GM18505 (cell line): Measurements from ENCODE around the gene MTARC2.
"Not testable (repeated sequence)": the region's sequence is repeated elsewhere in the genome, so short reads cannot be mapped to it uniquely, and the experiment has no call there.

Experiments
- ATAC-seq: cut with Tn5 transposase; IDR thresholded peaks from one replicate; pipeline ENCODE4 v1.9.1; 2021; ENCODE audit not compliant: unreplicated experiment
- POLR2A ChIP-seq: IDR thresholded peaks from 4 replicates; pipeline ENCODE4 v1.6.1; 2011; ENCODE audit warnings: borderline replicate concordance; ENCODE audit not compliant: insufficient read depth, insufficient read length; ENCODE audit errors: extremely low read depth

The MTARC2 gene

DNA sequence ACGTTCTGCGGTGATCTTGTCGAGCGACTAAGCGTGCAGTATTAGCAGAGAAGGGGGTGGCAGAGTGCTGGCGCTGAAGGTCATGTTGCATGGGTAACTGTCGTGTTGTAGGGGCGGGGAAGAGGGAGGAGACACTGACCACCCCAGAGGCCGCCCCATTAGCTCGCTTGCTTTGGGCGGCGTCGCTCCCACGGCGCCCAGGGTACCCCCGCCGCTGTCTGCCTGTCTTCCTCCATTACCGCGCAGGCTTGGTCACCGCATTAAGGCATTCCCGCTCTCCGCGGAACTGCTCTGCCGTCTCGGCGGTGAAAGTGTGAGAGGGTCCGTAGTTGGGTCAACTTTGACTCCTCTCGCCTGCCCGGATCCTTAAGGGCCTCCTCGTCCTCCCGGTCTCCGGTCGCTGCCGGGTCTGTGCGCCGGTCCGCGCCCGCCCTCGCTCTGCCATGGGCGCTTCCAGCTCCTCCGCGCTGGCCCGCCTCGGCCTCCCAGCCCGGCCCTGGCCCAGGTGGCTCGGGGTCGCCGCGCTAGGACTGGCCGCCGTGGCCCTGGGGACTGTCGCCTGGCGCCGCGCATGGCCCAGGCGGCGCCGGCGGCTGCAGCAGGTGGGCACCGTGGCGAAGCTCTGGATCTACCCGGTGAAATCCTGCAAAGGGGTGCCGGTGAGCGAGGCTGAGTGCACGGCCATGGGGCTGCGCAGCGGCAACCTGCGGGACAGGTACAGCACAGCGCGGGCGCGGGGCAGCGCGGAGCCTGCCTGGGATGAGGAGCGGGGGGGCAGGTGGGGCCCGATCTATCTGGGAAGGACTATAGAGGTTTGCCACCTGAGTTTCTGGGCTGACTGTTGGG is at the start of gene MTARC2:
TSS of gene MTARC2 (plus strand) at position 234 of the 846 bp plus-strand sequence. CDS start at position 444, 210 bp downstream.
- peak; percentile 43 for TF ChIP-seq POLR2A
- peak; percentile 83 for ATAC-seq

DNA sequence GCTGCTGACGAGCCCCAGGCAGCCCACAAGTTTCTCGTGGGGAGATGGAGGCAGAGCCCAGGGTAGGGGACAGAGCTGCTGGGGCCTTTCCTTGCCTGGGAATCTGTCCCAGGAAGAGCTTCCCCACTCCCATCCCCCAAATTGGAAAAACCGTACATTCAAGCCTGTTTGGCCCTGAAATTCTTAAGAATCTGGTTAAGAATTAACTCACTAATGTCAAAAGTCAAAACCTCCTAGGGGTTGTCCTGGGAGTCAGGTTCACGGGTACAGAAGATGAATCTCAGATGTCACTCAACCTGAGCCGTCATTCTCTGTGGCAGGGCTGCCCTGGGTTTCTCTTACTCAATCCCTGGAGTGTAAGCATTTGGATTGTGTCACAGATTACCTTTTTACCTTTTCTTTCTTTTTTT is 49.5 kb upstream of the MTARC2 start:
- TF ChIP-seq POLR2A = no peak
- ATAC-seq = no peak

DNA sequence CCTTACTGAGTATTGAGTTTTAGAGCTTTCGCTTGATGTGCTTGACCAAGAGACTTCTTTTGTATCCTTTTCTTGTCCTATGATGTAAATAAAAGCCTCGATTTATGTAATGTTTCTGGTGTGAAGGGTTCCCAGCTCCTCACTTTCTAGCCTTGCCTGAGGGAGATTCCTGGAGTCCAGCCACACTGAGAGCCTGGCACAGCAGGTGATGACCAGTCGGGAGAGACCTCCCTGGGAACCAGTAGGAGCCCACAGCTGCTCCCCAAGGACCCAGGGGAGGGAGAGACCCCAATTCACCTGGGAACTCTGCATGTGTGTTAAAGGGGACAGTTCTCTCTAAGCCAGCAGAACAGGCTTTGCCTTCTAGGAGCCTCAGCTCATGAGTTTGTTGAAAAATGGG is 49.1 kb upstream of the MTARC2 start:
- no peak for TF ChIP-seq POLR2A
- ATAC-seq = no peak

- no peak for TF ChIP-seq POLR2A
- no peak for ATAC-seq
Observed at GRCh38 chr1:220700556-220701179, 47.5 kb upstream of the MTARC2 start.

DNA sequence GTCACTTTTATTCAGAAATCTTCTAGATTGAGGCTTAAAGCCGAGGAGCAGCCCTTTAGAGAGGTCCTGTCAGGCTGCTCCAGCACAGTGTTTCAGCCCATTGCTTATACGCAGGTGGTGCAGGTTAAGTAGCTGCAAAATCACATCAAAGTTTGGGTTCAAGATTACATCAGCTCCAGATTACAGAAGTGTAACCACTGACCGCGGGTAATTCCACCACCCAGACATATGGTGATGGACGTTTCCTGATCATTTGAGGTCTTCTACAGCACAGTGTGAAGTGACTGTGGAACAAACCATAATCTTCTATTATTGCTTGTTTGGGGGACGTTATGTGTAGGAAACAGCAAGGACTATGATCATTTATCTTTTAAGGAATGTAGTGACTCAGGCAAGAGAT is 46.1 kb upstream of the MTARC2 start:
- ATAC-seq = no peak
- TF ChIP-seq POLR2A = no peak

DNA sequence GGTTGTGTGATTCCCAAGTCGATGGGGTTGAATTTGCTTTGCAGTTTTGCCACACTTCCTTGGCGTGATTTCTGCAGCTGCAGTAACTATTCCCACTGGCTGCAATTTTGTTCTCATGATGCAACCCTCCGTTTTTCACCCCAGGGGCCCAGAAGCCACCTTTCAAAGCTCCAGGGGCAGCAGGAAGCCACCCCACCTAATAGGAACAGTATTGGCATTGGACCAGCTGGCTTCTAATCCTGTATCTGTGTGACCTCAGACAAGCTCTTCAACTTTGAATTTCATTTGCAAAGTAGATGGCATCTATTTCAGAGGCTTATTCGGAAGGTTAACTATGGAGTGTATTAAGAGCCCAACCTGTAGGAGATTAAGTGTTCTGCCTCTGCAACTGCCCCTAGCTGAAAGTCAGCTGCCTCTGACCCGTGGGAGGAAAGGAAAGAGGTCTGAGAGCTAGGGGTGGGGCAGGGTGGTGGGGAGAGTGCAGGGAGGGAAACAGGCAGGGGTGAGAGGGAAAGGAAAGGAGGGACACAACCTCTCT is 45.3 kb upstream of the MTARC2 start:
- ATAC-seq = no peak
- TF ChIP-seq POLR2A = no peak

GRCh38 chr1:220703305-220703704 is 44.8 kb upstream of the MTARC2 start:
- TF ChIP-seq POLR2A = no peak
- ATAC-seq = no peak

GRCh38 chr1:220705782-220706181 is 42.3 kb upstream of the MTARC2 start:
- ATAC-seq = no peak
- no peak for TF ChIP-seq POLR2A

DNA sequence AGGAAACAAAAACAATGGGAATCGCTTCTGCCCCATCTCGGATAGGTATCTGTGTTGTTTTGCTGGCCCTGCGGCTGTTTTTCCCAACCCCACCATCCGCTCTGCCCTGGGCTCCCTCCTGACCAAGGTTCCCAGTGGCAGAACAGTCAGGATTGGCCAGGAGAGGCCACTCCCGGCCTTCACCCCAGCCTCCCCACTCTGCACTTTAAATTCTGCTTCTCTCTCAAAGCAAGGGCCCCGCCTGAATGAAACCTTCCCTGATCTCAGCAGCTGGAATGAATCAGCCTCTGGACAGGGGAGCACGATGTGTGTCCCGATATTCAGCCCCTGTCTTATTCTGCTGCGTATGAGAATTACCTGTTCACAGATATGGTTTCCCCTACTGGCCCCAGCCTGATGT is 41.6 kb upstream of the MTARC2 start:
- no peak for TF ChIP-seq POLR2A
- ATAC-seq = no peak

- ATAC-seq = no peak
- TF ChIP-seq POLR2A = no peak
Observed at GRCh38 chr1:220707160-220707559, 41.0 kb upstream of the MTARC2 start.

- no peak for ATAC-seq
- TF ChIP-seq POLR2A = no peak
Observed at GRCh38 chr1:220708244-220708643, 39.9 kb upstream of the MTARC2 start.

- no peak for TF ChIP-seq POLR2A
- no peak for ATAC-seq
Observed at GRCh38 chr1:220708936-220709801, 39.0 kb upstream of the MTARC2 start.

DNA sequence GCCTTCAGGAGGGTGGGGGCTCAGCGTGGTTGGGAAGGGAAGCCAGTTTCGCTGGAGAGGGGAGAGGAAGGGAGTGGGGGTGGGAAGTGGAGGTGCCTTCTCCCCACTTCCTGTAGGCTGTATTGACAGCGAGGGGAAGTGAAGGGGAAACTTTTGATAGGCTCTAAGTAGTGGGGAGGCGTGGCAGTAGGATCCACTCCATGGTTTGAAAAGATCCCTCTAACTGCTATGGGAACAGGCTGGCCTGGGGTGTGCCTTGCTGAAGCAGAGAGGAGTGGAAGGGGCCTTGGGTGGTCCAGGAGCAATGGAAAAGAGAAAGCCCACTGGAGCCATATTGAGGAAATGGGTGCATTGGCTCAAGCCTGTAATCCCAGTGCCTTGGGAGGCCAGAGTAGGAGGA is 37.8 kb upstream of the MTARC2 start:
- no peak for TF ChIP-seq POLR2A
- no peak for ATAC-seq

- no peak for TF ChIP-seq POLR2A
- peak; percentile 89 for ATAC-seq
Observed at GRCh38 chr1:220711056-220711809, 36.9 kb upstream of the MTARC2 start.

DNA sequence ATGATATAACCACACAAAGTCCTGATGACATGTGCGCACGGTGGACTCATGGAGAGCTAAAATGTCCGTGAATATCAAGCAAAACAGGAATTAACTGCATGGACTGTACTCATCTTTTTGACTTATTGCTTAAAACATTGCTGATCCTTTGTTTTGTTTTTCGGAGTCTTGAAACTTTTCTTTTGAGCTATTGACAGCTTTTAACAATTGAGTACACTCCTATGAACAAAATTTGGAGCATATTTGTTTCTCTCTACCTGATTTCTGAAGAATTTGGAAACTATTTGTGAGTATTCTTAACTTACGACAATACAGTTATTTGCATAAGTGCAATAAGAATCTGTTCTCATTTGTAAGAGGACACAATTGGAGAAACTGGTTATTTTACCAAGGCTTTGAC is 32.1 kb upstream of the MTARC2 start:
- ATAC-seq = not testable (repeated sequence)
